Natural killer cell (primary cell): ENCODE measurements around the gene TDRD9. TPM values are rescaled to one million over a fixed set of nuclear protein-coding genes. Genes with fewer than 3 reads are reported as not detected.

Experiments used
- ATAC-seq, 3 donors: fragments of 150-1000 bp in 2 of 3; fragments of 200-7000 bp in 1 of 3; cut with Tn5 transposase; 1 replicate in 1 of 3; 2 replicates in 2 of 3; pipeline ENCODE4 v1.10.0; 2021; ENCODE audit warnings: mild to moderate bottlenecking in 2 of 3, moderate library complexity in 2 of 3
- DNase-seq, 2 donors: peaks; one replicate each; pipeline versions ENCODE4 v3.0.0 to v3.0.0-alpha.2; 2013 to 2021; ENCODE audit warnings: mixed read lengths in 1 of 2
- H3K27ac ChIP-seq: one replicate; pipeline ENCODE4 v1.5.1; 2013; ENCODE audit warnings: mild to moderate bottlenecking, low read length
- H3K27me3 ChIP-seq: one replicate; pipeline ENCODE4 v1.6.1; 2013; ENCODE audit warnings: low read length; ENCODE audit not compliant: control insufficient read depth, insufficient read depth
- H3K36me3 ChIP-seq: one replicate; pipeline ENCODE4 v1.6.1; 2013; ENCODE audit warnings: low read length; ENCODE audit not compliant: control insufficient read depth, insufficient read depth
- H3K4me1 ChIP-seq: one replicate; pipeline ENCODE4 v1.6.1; 2013; ENCODE audit warnings: low read length; ENCODE audit not compliant: control insufficient read depth, insufficient read depth
- H3K4me3 ChIP-seq: one replicate; pipeline ENCODE4 v1.5.1; 2013; ENCODE audit warnings: low read length
- H3K9me3 ChIP-seq: one replicate; pipeline ENCODE4 v1.6.1; 2013; ENCODE audit warnings: low read length; ENCODE audit not compliant: control insufficient read depth, insufficient read depth
- H3K27ac Mint-ChIP-seq, 2 donors: one replicate each; pipeline ENCODE4 v1.8.0; 2022; ENCODE audit warnings: mild to moderate bottlenecking in 2 of 2, mixed read lengths in 2 of 2, moderate library complexity in 1 of 2
- H3K27me3 Mint-ChIP-seq, 2 donors: one replicate each; pipeline ENCODE4 v1.8.0; 2022; ENCODE audit warnings: low read depth in 2 of 2, mixed read lengths in 2 of 2
- H3K36me3 Mint-ChIP-seq: one replicate; pipeline ENCODE4 v1.8.0; 2022; ENCODE audit warnings: mixed read lengths
- H3K4me1 Mint-ChIP-seq, 2 donors: one replicate each; pipeline ENCODE4 v1.8.0; 2022; ENCODE audit warnings: mixed read lengths in 2 of 2
- H3K4me3 Mint-ChIP-seq: one replicate; pipeline ENCODE4 v1.8.0; 2022; ENCODE audit warnings: mild to moderate bottlenecking, moderate library complexity, mixed read lengths
- H3K9me3 Mint-ChIP-seq, 2 donors: one replicate each; pipeline ENCODE4 v1.8.0; 2022; ENCODE audit warnings: mixed read lengths in 2 of 2
- CTCF ChIP-seq: fragments of 200-600 bp; IDR thresholded peaks from one replicate; pipeline ENCODE4 v1.8.0; 2022; ENCODE audit warnings: antibody characterized with exemption
- WGBS: methylation state at CpG from one replicate; pipeline ENCODE4 v1.1.7; 2013; ENCODE audit warnings: missing lambda C conversion rate; ENCODE audit not compliant: insufficient coverage; 5-methylcytosine and 5-hydroxymethylcytosine counted together
- intact Hi-C: fragments of 100-400 bp; cut with micrococcal nuclease; formaldehyde crosslinking; loops from one replicate; pipeline ENCODE4 v1.14.2; 2022
- total RNA-seq, 4 donors: library from RNA; stranded (reverse); fragments of 120-200 nt in 1 of 4; gene quantifications; one replicate each; pipeline versions ENCODE4 v1.2.3 to v1.2.4, GENCODE V29; 2013 to 2022

The TDRD9 gene
- total RNA-seq, 3 donors from 2014 or later (not counting 1 experiment from before 2014, with no cell fraction given): 0.75 to 2.2 (median 1.4) TPM

GRCh38 chr14:103941973-103942736, 13.9 kb downstream of the TDRD9 start, which contains the start of gene RD3L:
Gene RD3L (minus strand): TSS chr14:103942529. CDS start chr14:103941695, 834 bp downstream.
- no peak for TF ChIP-seq CTCF
- no peaks in the 10 kb centered on the region for H3K4me1 ChIP-seq
- Mint-ChIP-seq H3K9me3 (no peaks in the 10 kb centered on the region), H3K36me3 (no peaks in the 10 kb centered on the region), H3K27me3 (peaks cover 27 to 44% of the 10 kb centered on the region in 2 donors), H3K4me3 (no peak within 1 kb of the TSS), H3K27ac (no peak within 1 kb of the TSS), H3K4me1 (no peaks in the 10 kb centered on the region)
- no peak for ATAC-seq
- intact Hi-C loops: no loop called here
- no peak within 1 kb of the TSS for H3K4me3 ChIP-seq
- no peaks in the 10 kb centered on the region for H3K9me3 ChIP-seq
- 92% methylated on average over 12 of the region's 14 CpGs for WGBS
- no peak for DNase-seq
- H3K36me3 ChIP-seq: no peaks in the 10 kb centered on the region
- peaks cover 8% of the 10 kb centered on the region for H3K27me3 ChIP-seq
- no peak within 1 kb of the TSS for H3K27ac ChIP-seq

GRCh38 chr14:103943673-103944072, 15.4 kb downstream of the TDRD9 start:
- Histone ChIP-seq H3K27me3 (peaks cover 8% of the 10 kb centered on the region), H3K27ac (no peak overlapping the region), H3K4me3 (no peak overlapping the region), H3K36me3 (no peaks in the 10 kb centered on the region), H3K4me1 (no peaks in the 10 kb centered on the region), H3K9me3 (no peaks in the 10 kb centered on the region)
- Mint-ChIP-seq H3K27me3 (peaks cover 26 to 51% of the 10 kb centered on the region in 2 donors), H3K36me3 (no peaks in the 10 kb centered on the region), H3K4me3 (no peak overlapping the region), H3K4me1 (no peaks in the 10 kb centered on the region), H3K9me3 (no peaks in the 10 kb centered on the region), H3K27ac (no peak overlapping the region)
- 68% methylated on average over 5 of the region's 5 CpGs for WGBS
- no peak for DNase-seq
- TF ChIP-seq CTCF: no peak
- ATAC-seq: no peak
- intact Hi-C loops: no loop called here

- no peaks in the 10 kb centered on the region for H3K4me1 Mint-ChIP-seq
- WGBS: 20% methylated on average over 1 of the region's 2 CpGs
- H3K27me3 ChIP-seq: peaks cover 5% of the 10 kb centered on the region
- peaks cover 24 to 38% of the 10 kb centered on the region in 2 donors for H3K27me3 Mint-ChIP-seq
- H3K4me3 Mint-ChIP-seq: no peak overlapping the region
- ATAC-seq: no peak
- H3K4me1 ChIP-seq: no peaks in the 10 kb centered on the region
- H3K4me3 ChIP-seq: no peak overlapping the region
- no peak for TF ChIP-seq CTCF
- no peaks in the 10 kb centered on the region for H3K36me3 Mint-ChIP-seq
- H3K9me3 ChIP-seq: no peaks in the 10 kb centered on the region
- H3K27ac ChIP-seq: no peak overlapping the region
- H3K9me3 Mint-ChIP-seq: no peaks in the 10 kb centered on the region
- no peak overlapping the region for H3K27ac Mint-ChIP-seq
- intact Hi-C loops: no loop called here
- no peaks in the 10 kb centered on the region for H3K36me3 ChIP-seq
- no peak for DNase-seq
Observed at GRCh38 chr14:103946975-103947374, 18.7 kb downstream of the TDRD9 start.
